SK-MEL-5 (cell line): ENCODE measurements around the gene ID4. TPM values are rescaled to one million over a fixed set of nuclear protein-coding genes. Genes with fewer than 3 reads are reported as not detected.

ENCODE experiments used
- DNase-seq: peaks from one replicate; pipeline ENCODE4 v3.0.0-alpha.2; 2016; ENCODE audit warnings: low read depth, low spot score
- in situ Hi-C: cut with HindIII; loops from 2 replicates; pipeline ENCODE4 v1.10.0; 2016; ENCODE audit warnings: low sequenced_read_pairs, high pct_unique_total_duplicates, low pct_unique_long_range_greater_than_20kb
- polyA plus RNA-seq, 2 experiments: library from polyadenylated mRNA; depleted of rRNA; stranded (reverse); fragments of >200 nt; gene quantifications; 2 replicates each; pipeline ENCODE4 v1.2.3, GENCODE V29; 2015
- total RNA-seq: library from RNA; depleted of rRNA; stranded (reverse); fragments of >200 nt; shearing (Covaris generic); gene quantifications from 2 replicates; pipeline ENCODE4 v1.2.3, GENCODE V29; 2014; rRNA removed

ID4 gene
- 30.9 and 31.9 TPM in 2 replicates for total RNA-seq
- 22.4 and 27.1 TPM in 2 replicates for polyA plus RNA-seq (2015; cell fraction: cytosol; rRNA removed)
- polyA plus RNA-seq (2015; cell fraction: nucleus; rRNA removed) = 33.1 and 38.2 TPM in 2 replicates

- DNase-seq = peak; percentile 77
- in situ Hi-C loops = no loop called here
Observed at GRCh38 chr6:19836799-19837510, at the start of gene ID4. Gene ID4 (plus strand): TSS chr6:19837370. CDS start chr6:19837755, 385 bp downstream.

- no peak for DNase-seq
- in situ Hi-C loops = no loop called here
Observed at GRCh38 chr6:19788686-19789085, 48.5 kb upstream of the ID4 start.

DNA sequence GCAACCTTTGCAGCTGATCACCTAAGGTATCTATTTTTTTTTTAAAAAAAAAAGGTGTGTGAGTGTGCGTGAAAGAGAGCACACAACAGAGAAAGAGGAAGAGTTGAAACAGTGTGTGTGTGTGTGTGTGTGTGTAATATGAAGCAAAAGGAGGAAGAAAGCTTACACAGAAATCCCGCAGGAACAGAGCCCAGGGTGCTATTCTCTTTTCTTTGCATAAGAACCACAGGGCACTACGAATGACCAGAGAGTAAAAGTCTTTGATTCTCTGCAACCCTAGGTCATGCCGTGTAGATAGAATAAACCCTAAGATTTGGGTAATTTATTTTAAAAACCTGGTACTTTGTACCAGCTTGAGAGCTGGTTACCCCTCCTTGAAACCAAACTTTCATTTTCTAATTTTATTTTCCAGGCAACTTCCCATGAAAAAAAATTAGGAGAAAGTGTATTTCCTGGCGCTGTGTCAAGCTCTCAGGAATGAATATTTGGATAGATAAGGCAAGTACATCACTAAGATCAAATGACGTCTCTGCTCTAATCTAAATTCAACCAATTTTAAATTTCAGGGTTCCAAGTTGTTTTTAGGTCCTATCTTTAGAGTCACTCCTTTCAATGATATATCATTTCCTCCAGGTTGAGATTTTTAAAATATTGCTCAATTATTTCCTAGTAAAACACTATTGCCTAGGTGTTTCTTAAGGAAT lies 47.9 kb upstream of the ID4 start:
- DNase-seq = no peak
- in situ Hi-C loops = no loop called here

- DNase-seq = no peak
- in situ Hi-C loops = no loop called here
Observed at GRCh38 chr6:19791267-19791666, 45.9 kb upstream of the ID4 start.

- no peak for DNase-seq
- in situ Hi-C loops = no loop called here
Observed at GRCh38 chr6:19795211-19795610, 42.0 kb upstream of the ID4 start.

- DNase-seq = no peak
- in situ Hi-C loops = no loop called here
Observed at GRCh38 chr6:19796452-19796851, 40.7 kb upstream of the ID4 start.

DNA sequence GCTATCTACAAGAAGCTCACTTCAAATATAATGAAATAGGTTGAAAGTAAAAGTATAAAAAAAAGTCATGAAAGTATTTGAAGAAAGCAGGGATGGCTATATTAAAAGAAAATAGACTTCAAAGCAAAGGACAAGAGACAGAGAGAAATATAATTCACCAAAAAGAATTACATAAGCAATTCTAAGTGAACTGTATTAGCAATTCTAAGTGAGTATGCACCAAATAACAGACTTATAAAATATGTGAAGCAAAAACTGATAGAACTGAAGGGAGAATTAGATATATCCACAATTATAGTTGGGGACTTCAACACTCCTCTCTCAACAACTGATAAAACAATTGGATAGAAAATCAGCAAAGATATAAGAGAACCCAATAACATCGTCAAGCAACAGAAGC lies 38.8 kb upstream of the ID4 start:
- no peak for DNase-seq
- in situ Hi-C loops = no loop called here

DNA sequence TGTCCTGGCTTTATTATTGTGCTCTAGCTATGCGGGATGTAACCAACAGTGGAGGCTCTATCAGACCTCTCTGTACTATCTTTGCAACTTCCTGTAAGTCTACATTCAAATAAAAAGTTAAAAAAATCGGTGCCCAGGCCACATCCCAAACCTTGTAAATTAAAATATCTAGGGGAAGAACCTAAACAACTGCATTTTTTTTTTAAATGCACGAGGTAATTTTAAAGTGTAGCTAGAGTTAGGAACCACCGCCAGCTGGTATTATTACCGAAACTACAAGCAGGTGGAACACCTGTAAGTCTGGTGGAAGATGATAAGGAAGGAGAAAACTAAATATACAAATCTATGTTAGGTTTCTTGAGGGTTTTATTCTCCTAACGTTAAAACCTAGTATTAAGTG lies 34.5 kb upstream of the ID4 start:
- in situ Hi-C loops = no loop called here
- no peak for DNase-seq

GRCh38 chr6:19803331-19804204 lies 33.6 kb upstream of the ID4 start:
- in situ Hi-C loops = no loop called here
- DNase-seq = peak; percentile 10

- peak; percentile 97 for DNase-seq
- in situ Hi-C loops = no loop called here
Observed at GRCh38 chr6:19804205-19805128, 32.7 kb upstream of the ID4 start.

GRCh38 chr6:19805129-19805481 lies 32.1 kb upstream of the ID4 start:
- DNase-seq = peak; percentile 44
- in situ Hi-C loops = no loop called here

GRCh38 chr6:19806971-19807396 lies 30.2 kb upstream of the ID4 start:
- no peak for DNase-seq
- in situ Hi-C loops = no loop called here

DNA sequence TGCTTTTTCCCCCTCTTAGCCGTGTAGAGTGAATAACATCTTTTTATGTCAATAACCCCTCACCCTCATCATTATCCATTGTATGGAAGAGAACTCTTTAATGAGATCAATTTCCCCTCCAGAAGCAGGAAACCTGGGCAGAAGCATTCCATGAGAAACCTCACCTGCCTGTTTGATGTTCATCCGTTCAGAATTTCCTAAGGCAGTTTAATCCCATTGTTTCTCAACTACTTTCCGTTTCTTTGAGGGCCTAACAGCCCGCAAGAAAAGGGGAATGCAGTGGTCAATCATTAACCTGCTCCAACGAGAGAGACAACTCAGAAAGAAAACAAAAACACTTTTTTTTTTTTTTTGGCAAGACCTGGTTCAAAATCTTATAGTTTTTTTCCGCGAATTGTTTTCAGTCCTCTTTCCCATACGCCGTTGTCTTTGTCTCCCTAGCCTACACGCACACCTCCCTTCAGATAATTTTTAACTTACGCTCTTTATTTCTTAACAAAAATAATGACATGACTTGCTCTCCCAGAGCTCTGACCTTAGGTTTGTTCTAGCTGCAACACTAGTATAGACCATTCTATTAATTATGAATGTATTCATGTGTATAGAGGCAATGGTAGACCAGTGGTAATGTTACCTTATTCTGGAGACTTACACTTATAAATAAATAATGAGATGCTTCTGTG lies 25.6 kb upstream of the ID4 start:
- in situ Hi-C loops = no loop called here
- no peak for DNase-seq

DNA sequence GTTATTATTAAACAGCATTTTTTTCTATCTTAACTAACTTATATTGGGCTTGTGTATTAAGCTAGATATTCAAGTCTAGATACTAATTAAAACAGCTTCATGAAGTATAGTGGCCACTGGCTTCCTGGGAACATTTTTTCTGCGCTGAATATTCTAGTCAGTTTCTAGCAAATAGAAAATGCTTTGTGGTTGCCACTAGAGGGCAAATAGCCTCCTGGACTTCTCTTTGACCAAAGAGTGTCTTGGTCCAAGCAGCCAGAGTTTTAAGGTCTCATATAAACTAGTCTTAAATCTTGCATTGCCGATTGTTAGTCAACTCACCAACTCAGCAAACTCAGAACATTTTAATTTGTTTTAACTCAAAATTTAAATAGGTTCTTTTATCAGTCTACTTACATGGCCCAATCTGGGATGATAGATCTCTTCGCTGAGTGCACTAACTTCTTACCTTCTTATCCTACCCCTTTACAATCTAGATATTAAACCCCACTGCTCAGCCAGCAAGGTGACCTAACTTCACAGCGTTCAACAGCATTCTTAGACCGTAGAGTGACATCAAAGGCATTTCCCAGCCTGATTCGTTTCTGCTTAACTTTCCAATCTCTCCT lies 24.6 kb upstream of the ID4 start:
- in situ Hi-C loops = no loop called here
- DNase-seq = peak; percentile 74

DNA sequence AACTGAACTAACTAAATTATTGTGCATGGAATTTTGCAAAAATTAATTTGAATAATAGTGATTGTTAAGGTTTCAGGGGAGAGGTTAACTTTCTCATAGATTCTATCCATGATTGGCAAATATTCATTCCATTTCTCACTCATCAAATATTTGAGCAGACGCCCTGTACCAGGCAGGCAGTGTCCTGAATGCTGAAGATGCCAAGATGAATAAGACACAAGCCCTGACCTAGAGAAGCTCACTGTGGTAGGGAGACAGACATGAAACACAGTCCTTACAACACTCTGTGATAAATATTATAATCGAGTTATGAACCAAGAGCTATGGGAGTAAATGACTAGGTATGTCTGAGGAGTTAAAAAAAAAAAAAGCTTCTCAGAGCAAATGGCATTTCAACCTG lies 18.4 kb upstream of the ID4 start:
- DNase-seq = no peak
- in situ Hi-C loops = no loop called here

DNA sequence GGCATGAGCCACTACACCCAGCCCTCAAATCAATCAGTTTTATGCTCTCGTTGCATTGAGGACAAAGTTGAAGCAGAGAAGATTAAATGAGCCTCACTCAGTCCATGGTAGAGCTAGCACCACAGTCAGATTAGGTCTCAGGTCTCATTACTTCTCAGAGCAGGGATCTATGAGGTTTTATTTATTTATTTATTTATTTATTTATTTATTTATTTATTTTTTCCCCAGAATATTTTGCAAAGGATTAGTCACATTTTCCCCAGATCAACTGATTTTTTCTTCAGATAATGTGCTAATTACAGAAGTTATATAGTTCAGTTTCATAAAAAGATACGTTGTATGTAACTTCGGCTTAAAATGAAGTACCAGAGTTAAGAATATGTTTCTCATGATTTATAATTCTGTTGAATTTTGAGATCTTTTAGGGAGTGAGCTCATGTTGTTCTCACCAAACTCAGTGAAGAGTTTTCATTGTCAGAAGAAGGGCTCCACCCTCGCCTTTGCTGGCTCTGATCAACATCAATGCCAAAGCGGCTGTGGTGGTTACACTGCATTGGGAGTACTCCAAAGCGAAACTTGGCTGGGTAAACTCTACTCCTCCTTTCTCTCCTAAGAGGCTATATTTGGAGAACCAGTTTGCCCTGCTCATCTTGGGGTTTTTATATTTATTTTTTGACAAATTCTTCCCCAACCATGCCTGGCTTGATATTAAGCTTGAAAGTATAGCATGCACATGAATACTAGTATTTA lies 12.9 kb upstream of the ID4 start:
- DNase-seq = no peak
- in situ Hi-C loops = no loop called here
